ENCODE results near the gene TOX2. TPM values are rescaled to one million over a fixed set of nuclear protein-coding genes. Genes with fewer than 3 reads are reported as not detected.

The TOX2 gene
- total RNA-seq, 2 donors from 2014 or later, result 2.4 to 3.4 TPM

GRCh38 chr20:44031781-44032582 lies 117.3 kb downstream of the TOX2 start:
- Histone ChIP-seq H3K36me3 (ENCODE audit: control insufficient read depth, insufficient read depth, low read length) (no peaks in the 10 kb centered on the region), H3K27ac (ENCODE audit: low read depth, low read length) (no peak overlapping the region), H3K9ac (ENCODE audit: extremely low read depth, low read length, poor library complexity, severe bottlenecking) (no peak overlapping the region), H3K4me3 (ENCODE audit: low read length) (peak overlapping the region; percentile 46), H3K9me3 (ENCODE audit: control insufficient read depth, low read length) (peaks cover 6% of the 10 kb centered on the region), H3K4me1 (ENCODE audit: control insufficient read depth, insufficient read depth, low read length) (peaks cover 19% of the 10 kb centered on the region), H3K27me3 (ENCODE audit: control insufficient read depth, insufficient read depth, low read length, poor library complexity, severe bottlenecking) (no peaks in the 10 kb centered on the region)
- H3K4me3 Mint-ChIP-seq, result peak overlapping the region; percentile 25
- peaks cover 7% of the 10 kb centered on the region for H3K27me3 Mint-ChIP-seq (ENCODE audit: insufficient read depth)
- WGBS, 2 experiments (ENCODE audit: insufficient coverage in 1 of 2, insufficient read length in 1 of 2), result 49 to 73% methylated on average over 7 to 12 of the region's 12 CpGs
- H3K36me3 Mint-ChIP-seq (ENCODE audit: low read depth), result no peaks in the 10 kb centered on the region
- TF ChIP-seq, protein P1, sequence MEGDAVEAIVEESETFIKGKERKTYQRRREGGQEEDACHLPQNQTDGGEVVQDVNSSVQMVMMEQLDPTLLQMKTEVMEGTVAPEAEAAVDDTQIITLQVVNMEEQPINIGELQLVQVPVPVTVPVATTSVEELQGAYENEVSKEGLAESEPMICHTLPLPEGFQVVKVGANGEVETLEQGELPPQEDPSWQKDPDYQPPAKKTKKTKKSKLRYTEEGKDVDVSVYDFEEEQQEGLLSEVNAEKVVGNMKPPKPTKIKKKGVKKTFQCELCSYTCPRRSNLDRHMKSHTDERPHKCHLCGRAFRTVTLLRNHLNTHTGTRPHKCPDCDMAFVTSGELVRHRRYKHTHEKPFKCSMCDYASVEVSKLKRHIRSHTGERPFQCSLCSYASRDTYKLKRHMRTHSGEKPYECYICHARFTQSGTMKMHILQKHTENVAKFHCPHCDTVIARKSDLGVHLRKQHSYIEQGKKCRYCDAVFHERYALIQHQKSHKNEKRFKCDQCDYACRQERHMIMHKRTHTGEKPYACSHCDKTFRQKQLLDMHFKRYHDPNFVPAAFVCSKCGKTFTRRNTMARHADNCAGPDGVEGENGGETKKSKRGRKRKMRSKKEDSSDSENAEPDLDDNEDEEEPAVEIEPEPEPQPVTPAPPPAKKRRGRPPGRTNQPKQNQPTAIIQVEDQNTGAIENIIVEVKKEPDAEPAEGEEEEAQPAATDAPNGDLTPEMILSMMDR (conservative IDR thresholded peaks at IDR 0.05), result no peak
- peak overlapping the region; percentile 87 for H3K27ac Mint-ChIP-seq
- H3K4me1 Mint-ChIP-seq, result peaks cover 50% of the 10 kb centered on the region
- no peaks in the 10 kb centered on the region for H3K9me3 Mint-ChIP-seq
- peak; percentile 87 for DNase-seq

- whole genome bisulfite sequencing, 2 experiments (ENCODE audit: insufficient coverage in 1 of 2, insufficient read length in 1 of 2), result 86 to 92% methylated on average over 8 to 11 of the region's 12 CpGs
- Histone ChIP-seq H3K9me3 (ENCODE audit: control insufficient read depth, low read length) (peaks cover 6% of the 10 kb centered on the region), H3K9ac (ENCODE audit: extremely low read depth, low read length, poor library complexity, severe bottlenecking) (no peak overlapping the region), H3K27ac (ENCODE audit: low read depth, low read length) (no peak overlapping the region), H3K36me3 (ENCODE audit: control insufficient read depth, insufficient read depth, low read length) (no peaks in the 10 kb centered on the region), H3K27me3 (ENCODE audit: control insufficient read depth, insufficient read depth, low read length, poor library complexity, severe bottlenecking) (no peaks in the 10 kb centered on the region), H3K4me1 (ENCODE audit: control insufficient read depth, insufficient read depth, low read length) (peaks cover 19% of the 10 kb centered on the region), H3K4me3 (ENCODE audit: low read length) (peak overlapping the region; percentile 46)
- Mint-ChIP-seq H3K4me1 (peaks cover 46% of the 10 kb centered on the region), H3K9me3 (no peaks in the 10 kb centered on the region), H3K4me3 (peak overlapping the region; percentile 25), H3K36me3 (ENCODE audit: low read depth) (no peaks in the 10 kb centered on the region), H3K27me3 (ENCODE audit: insufficient read depth) (peaks cover 7% of the 10 kb centered on the region), H3K27ac (peak overlapping the region; percentile 87)
- DNase-seq, result no peak
- TF ChIP-seq, protein P1 (conservative IDR thresholded peaks at IDR 0.05), result no peak
Measured at GRCh38 chr20:44032583-44033331, 118.1 kb downstream of the TOX2 start.

GRCh38 chr20:44033344-44033743 lies 118.7 kb downstream of the TOX2 start:
- no peak overlapping the region for H3K27ac ChIP-seq (ENCODE audit: low read depth, low read length)
- no peak overlapping the region for H3K4me3 ChIP-seq (ENCODE audit: low read length)
- H3K27me3 ChIP-seq (ENCODE audit: control insufficient read depth, insufficient read depth, low read length, poor library complexity, severe bottlenecking), result no peaks in the 10 kb centered on the region
- Mint-ChIP-seq H3K27ac (no peak overlapping the region), H3K9me3 (no peaks in the 10 kb centered on the region), H3K27me3 (ENCODE audit: insufficient read depth) (peaks cover 6% of the 10 kb centered on the region), H3K36me3 (ENCODE audit: low read depth) (no peaks in the 10 kb centered on the region), H3K4me1 (peaks cover 42% of the 10 kb centered on the region), H3K4me3 (no peak overlapping the region)
- H3K36me3 ChIP-seq (ENCODE audit: control insufficient read depth, insufficient read depth, low read length), result no peaks in the 10 kb centered on the region
- no peak for DNase-seq
- 68 to 100% methylated on average over 1 to 2 of the region's 2 CpGs for WGBS, 2 experiments (ENCODE audit: insufficient coverage in 1 of 2, insufficient read length in 1 of 2)
- TF ChIP-seq, protein P1 (conservative IDR thresholded peaks at IDR 0.05), result no peak
- H3K9me3 ChIP-seq (ENCODE audit: control insufficient read depth, low read length), result peaks cover 6% of the 10 kb centered on the region
- H3K9ac ChIP-seq (ENCODE audit: extremely low read depth, low read length, poor library complexity, severe bottlenecking), result no peak overlapping the region
- H3K4me1 ChIP-seq (ENCODE audit: control insufficient read depth, insufficient read depth, low read length), result peaks cover 19% of the 10 kb centered on the region
